ENCODE results near the gene ZNF575.

DNA sequence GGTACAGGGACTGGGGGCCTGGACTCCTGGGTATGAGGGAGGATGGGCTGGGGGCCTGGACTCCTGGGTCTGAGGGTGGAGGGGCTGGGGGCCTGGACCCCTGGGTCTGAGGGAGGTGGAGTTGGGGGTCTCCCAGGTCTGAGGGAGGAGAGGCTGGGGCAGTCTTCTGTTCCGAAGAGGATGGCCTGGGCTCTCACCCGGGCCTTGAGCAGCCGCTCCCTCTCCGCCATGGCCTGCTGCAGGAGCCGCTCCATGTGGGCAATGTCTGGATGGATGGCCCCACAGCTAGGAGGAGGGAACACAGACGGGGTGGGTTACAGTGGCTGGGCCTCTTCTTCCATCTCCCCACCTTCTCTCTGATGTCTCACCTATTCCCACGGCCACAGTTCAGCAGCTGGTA lies 46.6 kb upstream of the ZNF575 start:
- TF ChIP-seq, protein P1, sequence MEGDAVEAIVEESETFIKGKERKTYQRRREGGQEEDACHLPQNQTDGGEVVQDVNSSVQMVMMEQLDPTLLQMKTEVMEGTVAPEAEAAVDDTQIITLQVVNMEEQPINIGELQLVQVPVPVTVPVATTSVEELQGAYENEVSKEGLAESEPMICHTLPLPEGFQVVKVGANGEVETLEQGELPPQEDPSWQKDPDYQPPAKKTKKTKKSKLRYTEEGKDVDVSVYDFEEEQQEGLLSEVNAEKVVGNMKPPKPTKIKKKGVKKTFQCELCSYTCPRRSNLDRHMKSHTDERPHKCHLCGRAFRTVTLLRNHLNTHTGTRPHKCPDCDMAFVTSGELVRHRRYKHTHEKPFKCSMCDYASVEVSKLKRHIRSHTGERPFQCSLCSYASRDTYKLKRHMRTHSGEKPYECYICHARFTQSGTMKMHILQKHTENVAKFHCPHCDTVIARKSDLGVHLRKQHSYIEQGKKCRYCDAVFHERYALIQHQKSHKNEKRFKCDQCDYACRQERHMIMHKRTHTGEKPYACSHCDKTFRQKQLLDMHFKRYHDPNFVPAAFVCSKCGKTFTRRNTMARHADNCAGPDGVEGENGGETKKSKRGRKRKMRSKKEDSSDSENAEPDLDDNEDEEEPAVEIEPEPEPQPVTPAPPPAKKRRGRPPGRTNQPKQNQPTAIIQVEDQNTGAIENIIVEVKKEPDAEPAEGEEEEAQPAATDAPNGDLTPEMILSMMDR (conservative IDR thresholded peaks at IDR 0.05; ENCODE audit: low read length): no peak
- no peak for TF ChIP-seq EZH2phosphoT487 (IDR thresholded peaks at IDR 0.05; ENCODE audit: borderline replicate concordance)
